Activated B cell treated with CpG ODN at 0.5 μM for 24 hours (primary cell): ENCODE measurements around the gene MEMO1. TPM values are rescaled to one million over a fixed set of nuclear protein-coding genes. Genes with fewer than 3 reads are reported as not detected.

Experiments
- ATAC-seq: fragments of 200-7000 bp; cut with Tn5 transposase; one replicate; pipeline ENCODE4 v1.10.0; 2021; ENCODE audit warnings: low read depth, mild to moderate bottlenecking, moderate library complexity
- CTCF ChIA-PET: fragments of 350-600 bp; sonication (Branson Sonifier 250); formaldehyde crosslinking; loops from one replicate; lab custom pipeline; 2021; ENCODE audit warnings: antibody characterized with exemption; lab: Charles Lee
- POLR2A ChIA-PET: fragments of 350-600 bp; sonication (Branson Sonifier 250); formaldehyde crosslinking; loops from one replicate; lab custom pipeline; 2021; ENCODE audit warnings: antibody characterized with exemption; lab: Charles Lee
- DNase-seq: peaks from one replicate; pipeline ENCODE4 v3.0.0; 2022
- H3K27ac Mint-ChIP-seq: one replicate; pipeline ENCODE4 v1.8.0; 2020; ENCODE audit warnings: mixed read lengths
- H3K27me3 Mint-ChIP-seq: one replicate; pipeline ENCODE4 v1.8.0; 2021; ENCODE audit warnings: mixed read lengths
- H3K36me3 Mint-ChIP-seq: one replicate; pipeline ENCODE4 v1.8.0; 2021; ENCODE audit warnings: low read depth, mixed read lengths
- H3K4me1 Mint-ChIP-seq: one replicate; pipeline ENCODE4 v1.8.0; 2021; ENCODE audit warnings: mixed read lengths
- H3K4me3 Mint-ChIP-seq: one replicate; pipeline ENCODE4 v1.8.0; 2020; ENCODE audit warnings: mild to moderate bottlenecking, mixed read lengths
- H3K9me3 Mint-ChIP-seq: one replicate; pipeline ENCODE4 v1.8.0; 2020; ENCODE audit warnings: mixed read lengths
- CTCF ChIP-seq: fragments of 200-600 bp; IDR thresholded peaks from one replicate; pipeline ENCODE4 v1.8.0; 2022; ENCODE audit warnings: antibody characterized with exemption, mild to moderate bottlenecking
- intact Hi-C: fragments of 100-400 bp; cut with micrococcal nuclease; formaldehyde crosslinking; loops from one replicate; pipeline ENCODE4 v1.15.1; 2024
- total RNA-seq: library from RNA; stranded (reverse); gene quantifications from 2 replicates; pipeline ENCODE4 v1.2.3, GENCODE V29; 2022

MEMO1 gene
- total RNA-seq, 1 donor from 2014 or later = 71.6 TPM

- Mint-ChIP-seq H3K4me1 (no peaks in the 10 kb centered on the region), H3K36me3 (no peaks in the 10 kb centered on the region), H3K27me3 (peaks cover 3% of the 10 kb centered on the region), H3K4me3 (no peak overlapping the region), H3K27ac (no peak overlapping the region), H3K9me3 (peaks cover 8% of the 10 kb centered on the region)
- POLR2A ChIA-PET = no interaction called here
- ATAC-seq (no peak), DNase-seq (no peak)
- intact Hi-C loops = no loop called here
- CTCF ChIA-PET = no interaction called here
- TF ChIP-seq CTCF = no peak
Measured at GRCh38 chr2:31828891-31829290, 181.9 kb downstream of the MEMO1 start.

GRCh38 chr2:31823558-31823957 lies 187.2 kb downstream of the MEMO1 start:
- Mint-ChIP-seq H3K4me1 (no peaks in the 10 kb centered on the region), H3K4me3 (no peak overlapping the region), H3K27me3 (no peaks in the 10 kb centered on the region), H3K9me3 (peaks cover 15% of the 10 kb centered on the region), H3K27ac (no peak overlapping the region), H3K36me3 (no peaks in the 10 kb centered on the region)
- ATAC-seq = no peak
- ChIA-PET CTCF (no interaction called here), POLR2A (no interaction called here)
- intact Hi-C loops = no loop called here
- no peak for DNase-seq
- no peak for TF ChIP-seq CTCF

- H3K36me3 Mint-ChIP-seq = no peaks in the 10 kb centered on the region
- H3K9me3 Mint-ChIP-seq = peaks cover 15% of the 10 kb centered on the region
- no peak for TF ChIP-seq CTCF
- intact Hi-C loops = no loop called here
- ChIA-PET POLR2A (no interaction called here), CTCF (no interaction called here)
- no peak for DNase-seq
- H3K27ac Mint-ChIP-seq = no peak overlapping the region
- ATAC-seq = no peak
- H3K4me3 Mint-ChIP-seq = no peak overlapping the region
- H3K4me1 Mint-ChIP-seq = no peaks in the 10 kb centered on the region
- no peaks in the 10 kb centered on the region for H3K27me3 Mint-ChIP-seq
Measured at GRCh38 chr2:31822587-31822986, 188.2 kb downstream of the MEMO1 start.

Other genes starting within 250 kb of the MEMO1 start
- 36.2 and 37.6 TPM in 2 replicates for gene DPY30, start 28.8 kb upstream of the MEMO1 start, total RNA-seq
- gene SPAST, start 52.5 kb upstream of the MEMO1 start, total RNA-seq = 17.6 and 20.8 TPM in 2 replicates
- 15.6 and 17.2 TPM in 2 replicates for gene SLC30A6, start 154.9 kb upstream of the MEMO1 start, total RNA-seq